Caco-2 (cell line): Measurements from ENCODE around the gene RAB4B. TPM values are rescaled to one million over a fixed set of nuclear protein-coding genes. Genes with fewer than 3 reads are reported as not detected.
"Not testable (repeated sequence)": the region's sequence is repeated elsewhere in the genome, so short reads cannot be mapped to it uniquely, and the experiment has no call there.

ENCODE experiments used
- BruUV-seq: library from RNA; stranded (reverse); fragments of 400-500 nt; replicated peaks from 2 replicates; lab custom pipeline; 2021; lab: Mats Ljungman, UMichigan
- CTCF ChIA-PET: fragments of 300-600 bp; sonication (Branson Sonifier 250); formaldehyde crosslinking; loops from one replicate; lab custom pipeline; 2022; ENCODE audit warnings: antibody characterized with exemption; lab: Charles Lee
- POLR2A ChIA-PET: fragments of 300-600 bp; sonication (Branson Sonifier 250); formaldehyde crosslinking; loops from one replicate; lab custom pipeline; 2022; ENCODE audit warnings: antibody characterized with exemption; lab: Charles Lee
- DNase-seq, 2 experiments: peaks; one replicate each; pipeline versions ENCODE4 v3.0.0 to v3.0.0-alpha.2; 2020 to 2022
- H3K27me3 ChIP-seq: replicated peaks from 2 replicates; pipeline ENCODE4 v1.6.0; 2011; ENCODE audit warnings: low read length; ENCODE audit not compliant: control insufficient read depth, insufficient read depth
- H3K36me3 ChIP-seq: 2 replicates; pipeline ENCODE4 v1.5.1; 2011; ENCODE audit warnings: low read length; ENCODE audit not compliant: control insufficient read depth, insufficient read depth
- H3K4me1 ChIP-seq: fragments of 250-450 bp; sonication (Bioruptor Pico); 2 replicates; pipeline ENCODE4 v1.5.1; 2020; ENCODE audit warnings: mild to moderate bottlenecking
- H3K4me3 ChIP-seq: 2 replicates; pipeline ENCODE4 v1.5.1; 2011; ENCODE audit warnings: low read depth, mild to moderate bottlenecking, control low read depth, low read length
- H3K9me3 ChIP-seq: fragments of 250-450 bp; sonication (Bioruptor Pico); 2 replicates; pipeline ENCODE4 v1.5.1; 2020; ENCODE audit warnings: mild to moderate bottlenecking, moderate library complexity
- H3K27ac Mint-ChIP-seq: one replicate; pipeline ENCODE4 v1.8.0; 2022; ENCODE audit warnings: mixed read lengths; ENCODE audit not compliant: unreplicated experiment
- H3K27me3 Mint-ChIP-seq: one replicate; pipeline ENCODE4 v1.8.0; 2022; ENCODE audit warnings: mixed read lengths; ENCODE audit not compliant: insufficient read depth, unreplicated experiment
- H3K36me3 Mint-ChIP-seq: one replicate; pipeline ENCODE4 v1.8.0; 2022; ENCODE audit warnings: mild to moderate bottlenecking, mixed read lengths; ENCODE audit not compliant: insufficient read depth, unreplicated experiment
- H3K4me1 Mint-ChIP-seq: one replicate; pipeline ENCODE4 v1.8.0; 2022; ENCODE audit warnings: low read depth, mixed read lengths; ENCODE audit not compliant: unreplicated experiment
- H3K4me3 Mint-ChIP-seq: one replicate; pipeline ENCODE4 v1.8.0; 2022; ENCODE audit warnings: mild to moderate bottlenecking, moderate library complexity, mixed read lengths; ENCODE audit not compliant: unreplicated experiment
- H3K9me3 Mint-ChIP-seq: one replicate; pipeline ENCODE4 v1.8.0; 2022; ENCODE audit warnings: mixed read lengths; ENCODE audit not compliant: unreplicated experiment
- intact Hi-C: fragments of 100-400 bp; cut with micrococcal nuclease; formaldehyde crosslinking; loops from one replicate; pipeline ENCODE4 v1.10.0; 2022; ENCODE audit not compliant: unreplicated experiment
- total RNA-seq: library from RNA; stranded (reverse); gene quantifications from 2 replicates; pipeline ENCODE4 v1.2.3, GENCODE V29; 2022
- TF ChIP-seq, protein P1 (sequence below), 2 experiments: fragments of 200-600 bp in 1 of 2; IDR thresholded peaks; 1 replicate in 1 of 2; 2 replicates in 1 of 2; pipeline versions ENCODE4 v1.5.1 to v1.8.0; 2011 to 2022; ENCODE audit warnings: antibody characterized with exemption in 1 of 2, control low read depth in 1 of 2, inconsistent platforms in 1 of 2, low read depth in 1 of 2, low read length in 1 of 2, mild to moderate bottlenecking in 1 of 2, moderate library complexity in 1 of 2; ENCODE audit not compliant: insufficient read depth in 1 of 2, severe bottlenecking in 1 of 2, unreplicated experiment in 1 of 2

Gene RAB4B
- total RNA-seq, 1 experiment from 2014 or later: 21.5 TPM

DNA sequence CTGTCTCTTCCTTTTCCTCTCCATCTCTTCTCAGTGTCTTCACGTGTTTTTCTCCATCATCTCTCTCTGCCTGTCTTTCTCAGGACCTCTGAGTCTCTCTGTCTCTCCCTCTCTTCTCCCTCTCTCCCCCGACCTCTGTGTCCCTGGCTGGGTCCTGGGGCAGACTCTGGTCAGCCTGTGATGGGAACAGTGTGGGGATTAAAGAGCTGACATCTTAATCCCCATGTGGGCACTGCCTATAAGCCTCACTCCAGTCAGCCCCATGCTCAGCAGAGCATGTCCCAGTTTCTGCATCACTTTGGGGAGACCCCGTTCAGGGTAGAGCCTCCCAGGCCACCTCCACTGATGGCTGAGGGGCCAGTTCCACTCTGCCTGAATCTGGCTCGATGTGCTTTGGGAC, 37.2 kb downstream of the RAB4B start:
- H3K27me3 Mint-ChIP-seq: no peaks in the 10 kb centered on the region
- CTCF ChIA-PET: no interaction called here

GRCh38 chr19:40818480-40819399, 40.7 kb downstream of the RAB4B start:
- peak in 1 of 2 experiments; percentile 25 for DNase-seq
- CTCF ChIA-PET: interaction anchor here (0.6 to 1.0 kb wide), 2 partner anchors 74 to 954 kb away, joined by 3 to 4 read pairs; no protein-coding TSS in a partner anchor
- peaks cover 25% of the 10 kb centered on the region for H3K4me1 ChIP-seq
- H3K4me3 ChIP-seq, H3K27ac Mint-ChIP-seq, H3K9me3 Mint-ChIP-seq, H3K4me3 Mint-ChIP-seq, POLR2A ChIA-PET, H3K36me3 ChIP-seq, intact Hi-C loops, H3K27me3 Mint-ChIP-seq, H3K9me3 ChIP-seq, H3K27me3 ChIP-seq, BruUV-seq, H3K36me3 Mint-ChIP-seq: not testable (repeated sequence)
- H3K4me1 Mint-ChIP-seq: peaks cover 41% of the 10 kb centered on the region

More for the DNA sequence above, 37.2 kb downstream of the RAB4B start:
- H3K27ac Mint-ChIP-seq: no peak overlapping the region
- TF ChIP-seq, protein P1, sequence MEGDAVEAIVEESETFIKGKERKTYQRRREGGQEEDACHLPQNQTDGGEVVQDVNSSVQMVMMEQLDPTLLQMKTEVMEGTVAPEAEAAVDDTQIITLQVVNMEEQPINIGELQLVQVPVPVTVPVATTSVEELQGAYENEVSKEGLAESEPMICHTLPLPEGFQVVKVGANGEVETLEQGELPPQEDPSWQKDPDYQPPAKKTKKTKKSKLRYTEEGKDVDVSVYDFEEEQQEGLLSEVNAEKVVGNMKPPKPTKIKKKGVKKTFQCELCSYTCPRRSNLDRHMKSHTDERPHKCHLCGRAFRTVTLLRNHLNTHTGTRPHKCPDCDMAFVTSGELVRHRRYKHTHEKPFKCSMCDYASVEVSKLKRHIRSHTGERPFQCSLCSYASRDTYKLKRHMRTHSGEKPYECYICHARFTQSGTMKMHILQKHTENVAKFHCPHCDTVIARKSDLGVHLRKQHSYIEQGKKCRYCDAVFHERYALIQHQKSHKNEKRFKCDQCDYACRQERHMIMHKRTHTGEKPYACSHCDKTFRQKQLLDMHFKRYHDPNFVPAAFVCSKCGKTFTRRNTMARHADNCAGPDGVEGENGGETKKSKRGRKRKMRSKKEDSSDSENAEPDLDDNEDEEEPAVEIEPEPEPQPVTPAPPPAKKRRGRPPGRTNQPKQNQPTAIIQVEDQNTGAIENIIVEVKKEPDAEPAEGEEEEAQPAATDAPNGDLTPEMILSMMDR (IDR thresholded peaks at IDR 0.05; ENCODE audit: insufficient read depth in 1 of 2, low read depth in 1 of 2, low read length in 1 of 2, severe bottlenecking in 1 of 2, unreplicated experiment in 1 of 2): no peak
- no peaks in the 10 kb centered on the region for H3K36me3 ChIP-seq
- peaks cover 11% of the 10 kb centered on the region for H3K4me1 ChIP-seq
- POLR2A ChIA-PET: no interaction called here
- intact Hi-C loops: no loop called here
- DNase-seq: no peak
- no peak overlapping the region for H3K4me3 ChIP-seq
- BruUV-seq: no TSS peak
- no peaks in the 10 kb centered on the region for H3K9me3 ChIP-seq
- no peaks in the 10 kb centered on the region for H3K9me3 Mint-ChIP-seq
- H3K4me1 Mint-ChIP-seq: peaks cover 37% of the 10 kb centered on the region
- H3K4me3 Mint-ChIP-seq: no peak overlapping the region
- no peaks in the 10 kb centered on the region for H3K27me3 ChIP-seq
- peaks cover 30% of the 10 kb centered on the region for H3K36me3 Mint-ChIP-seq

GRCh38 chr19:40819479-40820234, 41.6 kb downstream of the RAB4B start:
- H3K36me3 ChIP-seq, H3K9me3 Mint-ChIP-seq, H3K27me3 Mint-ChIP-seq, H3K27ac Mint-ChIP-seq, H3K9me3 ChIP-seq, H3K4me3 ChIP-seq, H3K4me3 Mint-ChIP-seq, intact Hi-C loops, BruUV-seq, H3K27me3 ChIP-seq: not testable (repeated sequence)
- ChIA-PET CTCF (interaction anchor here (0.6 to 1.3 kb wide), 5 partner anchors 31 to 953 kb away, joined by 3 to 4 read pairs (median 3); partner anchors contain the start of gene ACTMAP), POLR2A (interaction anchor here (0.6 kb wide), 2 partner anchors 8 to 69 kb away, joined by 3 to 6 read pairs; partner anchors contain the start of gene ACTMAP)
- peaks cover 45% of the 10 kb centered on the region for H3K4me1 Mint-ChIP-seq
- TF ChIP-seq, protein P1 (IDR thresholded peaks at IDR 0.05; ENCODE audit: insufficient read depth in 1 of 2, low read depth in 1 of 2, low read length in 1 of 2, severe bottlenecking in 1 of 2, unreplicated experiment in 1 of 2): peak; percentile 59 to 92
- H3K36me3 Mint-ChIP-seq: peaks cover 12% of the 10 kb centered on the region
- peak; percentile 27 to 49 for DNase-seq
- peaks cover 34% of the 10 kb centered on the region for H3K4me1 ChIP-seq
